Measurements from ENCODE around the gene UPK2.

DNA sequence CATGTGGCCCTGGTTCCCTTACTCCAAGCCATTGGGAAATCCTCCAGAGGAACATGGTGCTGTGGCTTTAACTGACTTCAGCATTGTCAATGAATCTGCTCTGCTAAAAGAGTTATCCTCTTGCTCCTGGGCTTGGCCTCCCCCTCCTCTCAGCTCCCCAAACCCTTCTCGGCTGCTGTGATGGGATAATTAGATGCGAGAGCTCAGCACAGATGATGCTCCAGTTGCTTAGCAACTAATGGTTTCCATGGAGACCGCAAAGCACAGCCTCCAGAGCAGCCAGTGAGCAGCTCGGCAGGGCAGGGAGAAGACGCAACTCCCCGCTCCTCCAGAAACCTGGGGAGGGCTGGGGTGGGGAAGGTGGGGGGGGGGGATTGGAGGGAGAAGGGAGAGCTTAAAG, 2.8 kb upstream of the UPK2 start:
- no peak for TF ChIP-seq POLR2A (IDR thresholded peaks at IDR 0.05)
- TF ChIP-seq, protein P1, sequence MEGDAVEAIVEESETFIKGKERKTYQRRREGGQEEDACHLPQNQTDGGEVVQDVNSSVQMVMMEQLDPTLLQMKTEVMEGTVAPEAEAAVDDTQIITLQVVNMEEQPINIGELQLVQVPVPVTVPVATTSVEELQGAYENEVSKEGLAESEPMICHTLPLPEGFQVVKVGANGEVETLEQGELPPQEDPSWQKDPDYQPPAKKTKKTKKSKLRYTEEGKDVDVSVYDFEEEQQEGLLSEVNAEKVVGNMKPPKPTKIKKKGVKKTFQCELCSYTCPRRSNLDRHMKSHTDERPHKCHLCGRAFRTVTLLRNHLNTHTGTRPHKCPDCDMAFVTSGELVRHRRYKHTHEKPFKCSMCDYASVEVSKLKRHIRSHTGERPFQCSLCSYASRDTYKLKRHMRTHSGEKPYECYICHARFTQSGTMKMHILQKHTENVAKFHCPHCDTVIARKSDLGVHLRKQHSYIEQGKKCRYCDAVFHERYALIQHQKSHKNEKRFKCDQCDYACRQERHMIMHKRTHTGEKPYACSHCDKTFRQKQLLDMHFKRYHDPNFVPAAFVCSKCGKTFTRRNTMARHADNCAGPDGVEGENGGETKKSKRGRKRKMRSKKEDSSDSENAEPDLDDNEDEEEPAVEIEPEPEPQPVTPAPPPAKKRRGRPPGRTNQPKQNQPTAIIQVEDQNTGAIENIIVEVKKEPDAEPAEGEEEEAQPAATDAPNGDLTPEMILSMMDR (IDR thresholded peaks at IDR 0.05): no peak
